AG09309 (cell line): ENCODE results near the gene PRKCH.

ENCODE experiments used
- DNase-seq: peaks from one replicate; pipeline ENCODE4 v3.0.0-alpha.2; 2010; ENCODE audit warnings: low read depth
- H3K4me3 ChIP-seq: 2 replicates; pipeline ENCODE4 v1.5.1; 2011; ENCODE audit warnings: mild to moderate bottlenecking, low read depth, low read length, moderate library complexity; ENCODE audit not compliant: control insufficient read depth
- TF ChIP-seq, protein P1 (sequence below): IDR thresholded peaks from 2 replicates; pipeline ENCODE4 v1.5.1; 2011; ENCODE audit warnings: mild to moderate bottlenecking, low read depth, low read length, inconsistent platforms; ENCODE audit not compliant: insufficient read depth, control insufficient read depth; ENCODE audit errors: missing control alignments

The PRKCH gene

DNA sequence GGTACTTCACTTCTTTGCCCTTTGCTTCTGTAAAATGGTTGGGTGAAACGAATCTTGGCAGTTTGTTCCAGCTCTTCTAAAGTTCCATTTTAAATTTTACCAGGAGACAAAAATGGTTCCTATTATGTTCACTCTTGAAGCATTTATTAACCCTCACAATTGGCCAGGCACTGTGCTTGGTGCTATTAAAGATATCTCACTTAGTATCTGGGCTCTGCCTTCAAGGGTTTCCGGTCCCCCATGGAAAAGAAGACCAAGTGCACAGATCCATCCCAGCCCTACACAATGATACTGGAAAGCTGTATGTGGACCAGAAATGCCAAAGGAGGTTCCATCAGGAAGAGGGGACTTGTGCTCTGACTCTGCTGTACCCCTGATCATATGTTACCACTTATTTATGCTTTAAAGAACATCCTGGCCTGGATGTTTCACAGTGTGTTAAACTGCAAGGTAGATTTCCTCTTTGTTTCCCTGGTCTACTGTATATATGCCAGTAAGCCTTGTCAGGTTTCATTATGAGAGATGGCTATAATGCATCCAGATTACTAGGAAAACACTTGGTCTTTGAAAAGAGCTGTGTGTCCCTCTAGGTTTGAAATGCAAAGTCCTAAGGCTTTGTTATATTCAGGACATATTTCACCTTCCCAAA lies 154.8 kb downstream of the PRKCH start:
- no peak overlapping the region for H3K4me3 ChIP-seq
- TF ChIP-seq, protein P1, sequence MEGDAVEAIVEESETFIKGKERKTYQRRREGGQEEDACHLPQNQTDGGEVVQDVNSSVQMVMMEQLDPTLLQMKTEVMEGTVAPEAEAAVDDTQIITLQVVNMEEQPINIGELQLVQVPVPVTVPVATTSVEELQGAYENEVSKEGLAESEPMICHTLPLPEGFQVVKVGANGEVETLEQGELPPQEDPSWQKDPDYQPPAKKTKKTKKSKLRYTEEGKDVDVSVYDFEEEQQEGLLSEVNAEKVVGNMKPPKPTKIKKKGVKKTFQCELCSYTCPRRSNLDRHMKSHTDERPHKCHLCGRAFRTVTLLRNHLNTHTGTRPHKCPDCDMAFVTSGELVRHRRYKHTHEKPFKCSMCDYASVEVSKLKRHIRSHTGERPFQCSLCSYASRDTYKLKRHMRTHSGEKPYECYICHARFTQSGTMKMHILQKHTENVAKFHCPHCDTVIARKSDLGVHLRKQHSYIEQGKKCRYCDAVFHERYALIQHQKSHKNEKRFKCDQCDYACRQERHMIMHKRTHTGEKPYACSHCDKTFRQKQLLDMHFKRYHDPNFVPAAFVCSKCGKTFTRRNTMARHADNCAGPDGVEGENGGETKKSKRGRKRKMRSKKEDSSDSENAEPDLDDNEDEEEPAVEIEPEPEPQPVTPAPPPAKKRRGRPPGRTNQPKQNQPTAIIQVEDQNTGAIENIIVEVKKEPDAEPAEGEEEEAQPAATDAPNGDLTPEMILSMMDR = no peak
- no peak for DNase-seq

DNA sequence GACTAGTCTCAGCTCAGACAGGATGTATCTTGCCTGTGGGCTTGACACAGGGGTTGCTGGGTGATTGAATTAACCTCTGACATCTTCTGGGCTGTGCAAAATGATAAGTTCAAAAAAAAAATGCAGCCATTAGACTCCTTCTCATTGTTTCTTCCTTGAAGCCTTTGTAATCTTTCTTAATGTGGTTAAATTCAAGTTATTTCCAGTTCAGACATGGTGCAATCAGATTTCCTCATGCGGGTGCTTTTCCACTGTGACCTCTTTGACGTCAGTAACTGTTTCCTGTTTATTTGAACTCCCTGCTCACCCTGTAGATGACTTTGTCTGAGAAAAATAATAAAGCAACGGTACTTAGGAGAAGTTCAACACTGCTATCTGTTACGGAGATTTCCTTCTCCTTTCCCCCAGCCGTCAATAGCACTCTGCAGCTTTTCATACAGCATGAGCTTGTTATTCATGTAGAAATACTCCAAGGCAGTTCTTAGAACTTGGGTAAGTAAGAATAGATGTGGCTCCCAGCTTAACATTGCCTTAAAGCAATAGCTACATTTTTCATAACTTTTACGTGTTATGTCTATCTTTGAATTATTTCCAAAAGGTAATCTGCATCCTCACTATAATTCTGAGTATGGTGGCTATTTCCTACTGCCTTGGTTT lies 155.5 kb downstream of the PRKCH start:
- DNase-seq = peak; percentile 95
- H3K4me3 ChIP-seq = no peak overlapping the region
- TF ChIP-seq, protein P1 = no peak

DNA sequence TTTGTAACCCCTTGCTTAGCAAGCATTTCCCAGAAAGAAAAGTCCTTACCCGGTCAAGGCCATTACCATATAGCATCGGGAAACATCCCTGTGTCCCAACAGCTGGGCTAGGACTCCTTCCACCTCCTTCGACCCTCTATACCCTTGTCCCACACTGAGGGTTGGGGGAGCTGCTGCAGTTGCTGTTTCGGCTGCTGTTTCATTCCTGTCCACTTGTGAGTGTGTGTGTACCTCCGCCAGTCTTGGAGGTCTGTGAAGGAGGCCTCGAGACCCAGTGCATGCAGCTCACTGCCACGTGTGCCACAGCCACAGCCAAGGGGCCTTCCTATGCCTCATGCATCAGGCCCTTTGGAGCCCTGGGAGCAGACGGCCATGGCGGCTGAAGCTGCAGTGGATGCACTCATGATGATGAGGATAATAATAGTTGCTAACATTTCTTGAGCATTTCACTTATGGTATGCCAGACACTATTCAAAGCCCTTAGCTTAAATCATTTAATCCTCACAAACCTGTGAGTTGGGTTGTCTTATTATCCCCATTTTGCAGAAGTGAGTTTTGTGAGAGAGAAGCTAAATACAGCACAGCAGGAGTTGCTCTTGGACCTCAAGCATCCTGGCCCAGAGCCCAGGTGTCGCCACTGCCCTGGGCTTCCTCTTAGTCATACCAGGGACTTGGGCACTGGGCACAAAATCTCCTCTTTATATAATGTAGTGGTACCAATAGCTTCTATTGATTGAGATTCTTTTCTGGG lies 156.5 kb downstream of the PRKCH start:
- DNase-seq = no peak
- TF ChIP-seq, protein P1 = no peak
- H3K4me3 ChIP-seq = no peak overlapping the region

DNA sequence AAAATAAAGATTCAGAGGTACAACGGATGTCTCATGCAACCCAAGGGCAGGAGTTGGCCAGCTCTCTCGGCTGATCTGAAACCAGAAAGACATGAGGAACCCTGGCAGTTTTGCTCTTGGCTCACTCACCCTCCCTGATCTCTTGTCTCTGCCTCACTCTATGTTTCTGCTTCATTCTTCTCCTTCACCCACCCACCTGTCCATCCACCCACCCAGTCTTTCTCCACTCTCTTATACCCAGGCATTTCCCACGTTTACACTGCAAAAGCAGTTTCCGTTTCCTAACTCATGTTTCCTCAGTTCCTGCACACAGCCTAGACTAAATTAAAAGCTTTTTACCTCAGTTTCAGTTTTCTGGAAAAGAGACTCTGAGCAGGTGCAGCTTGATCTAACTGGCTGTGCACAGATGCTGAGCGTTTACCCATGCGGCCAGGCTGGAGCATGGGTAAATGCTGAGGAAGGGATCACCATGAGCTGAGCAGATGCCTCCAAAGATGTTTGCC lies 157.6 kb downstream of the PRKCH start:
- H3K4me3 ChIP-seq = no peak overlapping the region
- no peak for DNase-seq
- TF ChIP-seq, protein P1 = no peak

DNA sequence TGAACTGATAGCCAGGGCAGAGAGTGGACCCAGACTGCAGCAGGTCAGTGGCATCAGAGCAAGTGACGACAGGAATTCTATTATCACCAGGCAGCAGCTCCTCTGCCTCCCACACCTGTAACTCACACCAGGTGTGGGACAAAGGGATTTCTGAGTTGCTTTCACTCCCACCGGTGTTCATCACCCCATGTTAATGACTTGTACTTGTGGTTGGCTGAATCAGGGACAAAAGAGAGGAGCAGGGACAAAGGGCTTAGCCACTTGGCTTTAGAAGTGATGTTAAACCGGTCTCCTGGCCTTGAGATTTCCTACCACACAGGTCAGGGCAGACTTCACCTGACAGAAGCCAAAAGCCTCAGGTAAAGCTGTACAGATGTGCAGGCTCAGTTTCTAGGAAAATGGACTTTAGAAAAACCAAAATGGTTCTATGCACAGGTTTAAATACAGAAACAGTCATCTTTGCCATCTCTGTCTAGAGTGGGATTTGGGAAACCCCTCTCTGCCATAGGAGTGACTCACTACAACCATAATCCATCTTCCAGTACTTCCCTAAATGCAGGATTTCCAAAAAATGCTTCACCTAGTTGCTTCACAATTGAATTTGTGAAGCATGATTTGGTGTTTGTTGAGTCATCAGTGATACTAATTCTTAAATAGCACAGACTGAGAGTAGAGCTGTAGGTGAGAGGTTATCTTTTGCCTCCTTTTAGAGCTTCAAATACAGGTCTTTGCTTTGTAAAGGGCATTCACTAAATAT lies 158.5 kb downstream of the PRKCH start:
- TF ChIP-seq, protein P1 = no peak
- no peak overlapping the region for H3K4me3 ChIP-seq
- no peak for DNase-seq

DNA sequence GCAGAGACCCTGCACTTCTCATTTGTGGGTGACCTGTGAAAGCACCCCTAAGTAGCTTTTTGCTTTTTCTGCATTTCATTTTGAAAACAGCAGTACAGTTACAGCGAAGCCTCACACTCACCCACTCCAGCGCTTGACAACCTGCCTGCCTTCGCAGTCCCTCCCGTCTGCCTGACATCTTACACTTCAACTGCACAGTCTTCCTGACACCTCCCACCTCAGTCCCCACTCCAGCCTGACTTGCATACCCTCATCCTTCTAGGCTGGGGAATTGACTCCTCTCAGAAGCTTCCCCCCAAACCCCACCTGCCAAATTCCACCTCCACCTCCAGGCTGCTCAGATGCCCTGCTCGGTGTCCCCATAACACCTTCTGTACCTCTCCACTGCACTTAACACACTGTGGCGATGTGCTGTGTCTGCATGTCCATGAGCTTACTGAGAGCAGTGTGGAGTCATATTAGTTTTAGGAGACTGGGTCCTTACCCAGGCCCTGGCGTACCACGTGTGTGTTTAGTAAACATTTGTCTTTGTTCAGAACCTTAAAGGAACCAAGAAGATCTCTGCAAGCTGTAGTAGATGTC lies 159.4 kb downstream of the PRKCH start:
- TF ChIP-seq, protein P1 = no peak
- H3K4me3 ChIP-seq = no peak overlapping the region
- DNase-seq = no peak
